Renal cortex interstitium (tissue), 11 donors: ENCODE measurements around the gene PINLYP. TPM values are rescaled to one million over a fixed set of nuclear protein-coding genes. Genes with fewer than 3 reads are reported as not detected.
"Not testable (repeated sequence)": the region's sequence is repeated elsewhere in the genome, so short reads cannot be mapped to it uniquely, and the experiment has no call there.

Experiments used
- DNase-seq, 11 donors: peaks; one replicate each; pipeline ENCODE4 v3.0.0-alpha.2; 2013; ENCODE audit warnings: low read depth in 9 of 11, low spot score in 4 of 11; ENCODE audit errors: extremely low read depth in 1 of 11
- polyA plus RNA-seq, 3 donors: library from polyadenylated mRNA; unstranded; fragments of 120-200 nt; gene quantifications; one replicate each; pipeline ENCODE4 v1.2.1, GENCODE V29; 2013; ENCODE audit not compliant: insufficient read length in 3 of 3

PINLYP gene
- polyA plus RNA-seq, 3 donors, result 16.6 to 19.1 (median 17.7) TPM

DNA sequence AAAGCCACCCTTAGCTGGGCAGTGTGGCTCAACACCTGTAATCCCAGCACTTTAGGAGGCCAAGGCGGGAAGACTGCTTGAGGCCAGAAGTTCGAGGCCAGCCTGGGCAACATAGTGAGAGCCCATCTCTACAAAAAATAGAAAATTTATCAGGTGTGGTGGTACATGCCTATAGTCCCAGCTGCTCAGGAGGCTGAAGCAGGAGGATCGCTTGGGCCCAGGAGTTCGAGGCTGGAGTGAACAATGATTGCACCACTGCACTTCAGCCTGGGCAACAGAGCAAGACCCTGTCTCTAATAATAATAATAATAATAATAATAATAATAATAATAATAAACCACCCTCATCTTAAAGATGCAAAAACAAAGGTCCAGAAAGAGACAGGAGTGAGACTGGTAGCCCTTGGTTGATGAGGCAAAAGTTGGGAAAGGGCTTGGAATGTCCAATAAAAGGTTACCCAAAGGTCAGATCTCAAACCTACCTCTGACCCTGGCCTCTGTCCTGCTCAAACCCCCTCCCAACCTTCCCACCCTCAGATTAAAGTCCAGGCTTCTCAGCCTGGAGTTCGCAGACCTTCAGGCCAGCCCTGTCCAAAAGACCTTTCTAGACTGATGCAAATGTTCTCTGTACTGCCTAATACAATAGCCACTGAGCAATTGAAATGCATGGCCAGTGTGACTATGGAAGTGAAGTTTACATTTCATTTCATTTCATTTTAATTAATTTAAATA is 33.5 kb upstream of the PINLYP start:
- DNase-seq, result no peak

DNA sequence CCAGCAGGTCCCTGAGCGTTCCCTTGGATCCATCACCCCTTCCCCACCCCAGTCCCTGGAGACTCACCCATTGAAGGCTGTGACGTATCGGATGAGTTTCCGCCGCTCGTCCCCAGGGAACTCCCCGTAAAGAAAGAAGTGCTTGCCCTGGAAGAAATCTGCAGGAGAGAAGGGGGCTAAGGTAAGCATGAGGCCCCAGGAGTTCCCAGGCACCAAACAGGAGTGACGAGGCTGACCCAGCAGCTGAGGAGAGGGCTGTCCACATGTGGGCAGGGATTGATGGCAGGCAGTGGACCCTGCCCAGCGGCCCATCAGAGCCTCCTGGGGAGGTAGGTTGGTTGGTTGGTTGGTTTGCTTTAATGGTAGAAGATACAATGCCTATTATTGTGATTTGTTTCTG is 31.5 kb upstream of the PINLYP start:
- no peak for DNase-seq

DNA sequence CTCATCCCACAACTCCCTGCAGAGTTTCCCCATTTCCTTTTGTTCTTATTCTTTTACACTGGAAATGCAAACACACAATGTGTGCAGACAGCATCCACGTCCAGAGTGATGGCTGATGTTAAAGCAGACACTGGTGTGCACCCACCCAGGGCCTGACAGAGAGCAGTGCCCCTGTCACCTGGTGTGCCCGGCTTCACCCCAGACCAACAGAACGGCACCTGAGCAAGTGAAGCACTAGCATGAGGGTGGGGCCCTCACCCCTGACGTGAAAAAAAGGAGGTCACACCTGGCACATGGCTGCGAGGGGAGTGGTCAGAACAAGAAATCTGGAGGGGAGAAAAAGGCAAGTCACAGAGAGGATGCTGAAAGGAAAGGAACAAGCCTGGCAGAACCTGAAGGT is 30.3 kb upstream of the PINLYP start:
- no peak for DNase-seq

DNA sequence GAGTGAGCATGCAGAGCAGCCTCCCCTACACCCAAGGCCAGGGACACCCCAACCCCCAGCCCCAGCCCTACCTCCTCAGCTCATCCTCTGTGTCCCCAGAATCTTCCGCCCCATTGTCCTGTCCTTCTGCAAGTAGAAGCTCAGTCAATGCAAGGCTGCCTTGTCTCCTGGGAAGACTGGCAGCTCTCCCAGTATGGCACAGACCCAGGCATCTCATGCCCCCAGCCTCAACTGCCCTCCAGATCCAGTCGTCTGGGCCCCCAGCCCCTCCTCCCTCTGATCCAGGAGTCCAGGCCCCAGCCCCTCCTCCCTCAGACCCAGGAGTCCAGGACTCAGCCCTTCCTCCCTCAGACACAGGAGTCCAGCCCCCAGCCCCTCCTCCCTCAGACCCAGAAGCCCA is 29.6 kb upstream of the PINLYP start:
- DNase-seq, result no peak

DNA sequence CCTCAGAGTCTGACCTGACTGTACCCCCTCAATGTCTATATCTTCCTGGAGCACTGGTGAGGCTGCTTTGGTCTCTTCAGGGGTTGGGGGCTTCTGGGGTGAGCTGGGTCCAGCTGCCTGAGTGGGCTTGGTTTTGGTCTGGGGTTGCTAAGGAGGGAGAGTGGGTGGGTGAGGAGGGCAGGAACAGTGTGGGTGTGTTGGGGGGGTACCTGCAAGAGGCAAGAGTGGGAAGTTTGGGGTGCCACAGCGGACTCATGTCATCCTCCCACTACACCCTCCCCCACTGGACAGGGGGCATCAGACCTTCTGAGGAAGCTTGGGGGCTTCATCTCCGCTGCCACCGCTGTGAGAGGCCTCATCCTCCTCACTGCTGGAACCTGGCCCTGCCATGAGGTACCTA is 29.0 kb upstream of the PINLYP start:
- no peak for DNase-seq

DNA sequence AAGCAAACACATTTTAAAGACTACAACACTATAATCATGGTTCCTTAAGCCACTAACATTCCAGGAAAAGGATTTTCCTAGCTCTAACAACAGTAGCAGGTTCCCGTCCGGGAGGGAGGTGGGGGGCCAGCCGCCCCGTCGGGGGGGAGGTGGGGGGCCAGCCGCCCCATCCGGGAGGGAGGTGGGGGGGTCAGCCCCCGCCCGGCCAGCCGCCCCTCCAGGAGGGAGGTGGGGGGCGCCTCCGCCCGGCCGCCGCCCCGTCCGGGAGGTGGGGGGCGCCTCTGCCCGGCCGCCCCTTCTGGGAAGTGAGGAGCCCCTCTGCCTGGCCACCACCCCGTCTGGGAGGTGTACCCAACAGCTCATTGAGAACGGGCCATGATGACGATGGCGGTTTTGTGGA is 27.7 kb upstream of the PINLYP start:
- not testable (repeated sequence) for DNase-seq

DNA sequence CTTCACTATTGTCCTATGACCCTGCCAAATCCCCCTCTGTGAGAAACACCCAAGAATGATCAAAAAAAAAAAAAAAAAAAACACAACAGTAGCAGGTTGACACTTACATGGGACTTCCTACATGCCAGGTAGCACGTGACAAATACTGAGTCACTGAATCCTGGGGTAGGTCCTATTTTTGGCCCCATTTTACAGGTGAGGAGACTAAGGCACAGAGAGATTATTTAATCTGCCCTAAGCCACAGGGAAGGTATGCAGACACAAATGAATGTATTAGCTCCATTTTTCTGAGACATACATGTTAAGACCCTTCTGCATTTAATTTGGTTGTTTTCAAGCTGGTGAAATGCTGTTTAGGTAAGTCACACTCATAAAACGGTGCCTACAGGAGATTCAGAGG is 26.9 kb upstream of the PINLYP start:
- DNase-seq, result no peak

DNA sequence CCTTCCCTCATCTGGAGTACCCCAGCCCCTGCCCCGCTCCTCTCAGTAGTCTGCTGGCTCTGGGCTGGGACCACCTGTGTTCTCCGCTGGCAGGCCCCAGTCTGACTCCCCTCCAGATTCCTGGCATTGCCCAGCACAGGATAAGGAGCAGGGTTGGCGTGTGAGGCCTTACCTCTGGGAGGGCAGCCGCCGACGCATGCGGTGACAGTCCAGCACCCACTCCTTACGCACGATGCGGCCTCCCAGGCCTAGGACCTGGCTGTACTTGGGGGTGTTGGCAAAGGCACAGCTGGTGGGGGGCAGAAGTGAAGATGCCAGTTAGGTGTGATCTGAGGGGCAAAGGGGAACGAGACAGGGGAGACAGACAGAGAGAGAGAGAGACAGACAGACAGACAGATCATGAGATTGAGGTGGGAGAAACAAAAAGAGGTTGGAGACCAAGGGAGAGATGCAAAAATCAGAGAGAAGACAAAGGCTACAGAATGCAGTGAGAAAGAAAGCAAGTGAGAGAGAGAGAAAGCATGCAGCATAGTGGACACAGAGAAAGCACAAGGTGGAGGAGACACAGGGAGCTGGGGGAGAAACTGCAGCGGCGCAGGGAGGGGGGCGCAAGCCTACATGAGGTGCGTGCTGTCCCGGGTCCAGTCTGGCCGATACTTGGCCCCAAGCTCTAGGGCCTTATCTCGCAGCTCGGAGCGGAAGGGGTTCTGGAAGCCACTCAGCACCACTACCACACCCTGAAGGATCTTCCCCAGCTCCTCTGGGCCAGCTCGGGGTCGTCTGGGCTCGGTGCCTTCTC is 24.0 kb upstream of the PINLYP start:
- no peak for DNase-seq

DNA sequence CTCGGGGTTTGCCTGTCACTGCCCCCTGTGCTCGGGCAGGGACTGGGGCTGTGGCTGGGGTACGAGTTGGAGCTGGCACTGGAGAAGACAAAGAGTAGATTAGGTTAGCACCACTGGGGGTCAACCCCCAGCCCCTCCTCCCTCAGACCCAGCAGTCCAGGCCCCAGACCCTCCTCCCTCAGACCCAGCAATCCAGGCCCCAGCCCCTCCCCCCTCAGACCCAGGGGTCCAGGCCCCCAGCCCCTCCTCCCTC is 23.5 kb upstream of the PINLYP start:
- DNase-seq, result no peak

DNA sequence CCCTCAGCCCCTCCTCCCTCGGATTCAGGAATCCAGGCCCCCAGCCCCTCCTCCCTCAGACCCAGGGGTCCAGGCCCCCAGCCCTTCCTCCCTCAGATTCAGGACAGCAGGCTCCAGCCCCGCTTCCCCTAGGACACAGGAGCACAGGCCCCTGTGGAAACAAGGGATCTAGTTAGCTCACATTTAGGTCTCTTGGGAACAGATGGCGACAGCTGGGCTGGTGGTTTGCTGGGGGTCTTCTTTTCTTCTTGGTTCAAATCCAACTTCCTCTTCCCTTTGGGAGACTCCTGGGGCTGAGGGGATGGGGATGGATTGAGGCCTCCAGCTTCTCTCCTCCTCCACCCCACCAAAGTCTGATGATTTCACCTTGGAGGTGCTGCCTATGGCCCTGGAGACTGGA is 23.0 kb upstream of the PINLYP start:
- no peak for DNase-seq

DNA sequence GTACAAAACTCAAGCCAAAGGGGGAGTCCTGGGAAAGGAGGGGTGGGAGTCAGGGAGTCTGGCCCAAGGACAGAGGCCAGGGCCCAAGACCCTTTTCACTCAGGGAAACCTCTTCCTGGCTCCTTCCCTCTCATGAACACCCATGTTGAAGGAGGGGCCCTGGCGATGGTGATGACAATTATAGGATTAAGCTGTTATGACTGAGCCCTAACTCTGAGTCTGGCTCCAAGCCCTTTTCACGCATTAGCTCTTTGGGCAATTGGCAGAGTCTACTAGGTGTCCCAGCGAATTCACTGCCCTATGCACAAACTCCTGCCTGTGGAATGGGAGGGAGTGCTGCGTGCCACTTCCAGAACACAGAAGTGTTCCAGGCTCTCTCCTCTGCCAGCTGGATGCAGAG is 21.9 kb upstream of the PINLYP start:
- no peak for DNase-seq

DNA sequence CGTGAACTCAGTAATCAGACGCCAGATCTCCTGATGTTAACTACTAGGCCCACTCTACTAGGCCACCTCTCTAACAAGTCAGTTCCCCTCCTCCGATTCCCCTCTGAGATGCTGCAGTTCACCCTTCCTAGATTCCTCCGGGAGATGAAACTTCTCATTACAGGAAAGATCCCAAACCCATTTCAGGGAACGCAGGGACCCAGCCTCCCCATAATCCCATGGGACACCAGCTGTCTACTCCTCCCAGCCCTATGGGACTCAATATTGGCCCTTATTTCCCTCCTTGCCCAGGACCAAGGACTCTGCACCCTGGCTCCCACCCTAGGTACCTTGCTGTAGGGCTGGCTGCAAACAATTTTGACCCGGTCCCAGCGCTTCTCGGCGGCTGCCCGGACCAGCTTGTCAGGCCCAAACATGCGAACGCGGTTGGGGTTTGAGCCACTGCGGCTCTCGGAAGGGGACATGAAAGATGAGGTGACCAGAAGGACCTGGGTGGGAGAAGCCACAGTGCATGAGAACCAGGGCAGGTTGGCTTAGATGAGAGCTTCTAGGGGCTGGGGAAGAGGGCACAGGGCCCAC is 21.2 kb upstream of the PINLYP start:
- DNase-seq, result no peak

DNA sequence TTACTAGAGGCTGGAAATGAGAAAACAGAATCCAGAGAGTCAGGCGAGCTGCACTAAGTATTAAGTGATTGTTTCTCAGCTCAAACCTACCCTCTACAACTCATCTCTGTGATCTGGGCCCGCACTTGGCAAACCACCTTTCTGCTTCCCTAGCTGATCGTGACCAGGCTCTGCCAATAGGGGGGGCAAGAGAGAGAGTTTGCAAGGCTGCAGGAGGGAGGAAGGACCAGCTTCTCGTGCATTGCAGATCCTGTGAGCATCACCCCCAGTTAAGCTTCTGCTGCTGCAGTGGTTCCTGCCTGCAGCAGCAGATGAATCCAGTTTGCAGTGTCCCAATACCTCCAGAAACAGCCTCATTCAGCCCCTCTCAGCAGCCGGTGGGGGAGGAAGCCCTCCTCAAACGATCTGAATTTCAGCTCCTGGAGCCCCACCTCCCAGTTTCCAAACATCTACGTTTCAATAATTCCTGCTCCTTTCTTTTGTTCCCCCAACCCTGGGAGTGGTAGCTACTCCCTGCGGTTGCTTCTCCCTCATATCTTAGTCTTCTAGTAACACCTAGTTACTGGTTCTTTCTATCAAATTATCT is 20.3 kb upstream of the PINLYP start:
- peak in 7 of 11 donors; percentile 21 to 65 (median 48) for DNase-seq

DNA sequence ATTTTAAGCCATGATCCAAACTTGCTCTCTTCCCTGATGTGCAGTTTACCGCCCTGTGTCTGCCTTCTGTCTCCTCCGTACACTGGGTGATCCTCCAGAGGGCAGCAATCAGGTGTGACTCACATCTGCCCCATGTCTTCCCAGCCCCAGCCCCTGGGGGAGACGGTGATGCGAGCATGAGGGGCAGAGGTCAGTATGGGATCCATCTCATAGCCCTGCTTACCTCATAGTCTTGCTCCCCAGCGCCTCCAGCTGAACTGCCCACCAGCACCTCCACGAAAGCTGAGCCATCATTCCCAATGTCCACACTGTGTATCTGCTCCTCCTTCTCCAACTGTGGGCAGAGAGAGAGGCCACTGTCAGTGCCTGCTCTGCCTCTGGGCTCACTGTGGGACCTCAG is 14.9 kb upstream of the PINLYP start:
- DNase-seq, result no peak

DNA sequence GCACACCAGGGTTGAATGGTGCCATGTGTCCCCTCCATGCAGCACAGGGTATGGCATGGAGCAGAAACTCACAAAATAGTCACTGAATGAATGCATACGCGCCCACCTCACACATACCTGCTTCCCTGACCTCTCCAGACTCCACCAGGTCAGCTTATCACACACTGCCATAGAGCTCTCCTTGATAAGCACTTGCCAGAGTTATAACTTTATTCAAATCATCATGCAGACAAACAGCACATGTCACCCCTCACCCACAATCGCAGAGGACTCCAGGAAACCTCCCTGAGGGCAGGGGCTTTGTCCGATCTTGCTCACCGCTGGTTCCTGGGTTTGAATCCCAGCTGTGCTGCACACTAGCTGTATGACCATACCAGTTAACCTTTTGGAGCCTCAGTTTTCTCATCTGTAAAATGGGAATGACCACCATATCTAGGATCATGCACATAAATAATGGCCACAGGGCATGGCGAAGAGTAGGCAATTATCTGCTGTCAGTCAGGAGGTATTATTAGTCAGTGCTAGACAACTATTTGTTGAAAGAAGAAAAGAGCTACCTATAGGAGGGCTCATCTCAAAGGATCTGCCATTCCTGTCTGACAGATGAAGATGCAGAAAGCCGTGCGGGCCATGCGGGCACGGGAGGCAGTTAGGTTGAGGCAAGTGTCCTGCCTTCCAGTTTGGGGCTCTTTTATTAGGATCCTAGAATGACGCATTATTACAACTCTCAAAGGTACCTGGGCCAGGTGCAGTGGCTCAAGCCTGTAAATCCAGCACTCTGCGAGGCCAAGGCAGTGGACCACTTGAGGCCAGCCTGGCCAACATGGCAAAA is 14.2 kb upstream of the PINLYP start:
- DNase-seq, result no peak

DNA sequence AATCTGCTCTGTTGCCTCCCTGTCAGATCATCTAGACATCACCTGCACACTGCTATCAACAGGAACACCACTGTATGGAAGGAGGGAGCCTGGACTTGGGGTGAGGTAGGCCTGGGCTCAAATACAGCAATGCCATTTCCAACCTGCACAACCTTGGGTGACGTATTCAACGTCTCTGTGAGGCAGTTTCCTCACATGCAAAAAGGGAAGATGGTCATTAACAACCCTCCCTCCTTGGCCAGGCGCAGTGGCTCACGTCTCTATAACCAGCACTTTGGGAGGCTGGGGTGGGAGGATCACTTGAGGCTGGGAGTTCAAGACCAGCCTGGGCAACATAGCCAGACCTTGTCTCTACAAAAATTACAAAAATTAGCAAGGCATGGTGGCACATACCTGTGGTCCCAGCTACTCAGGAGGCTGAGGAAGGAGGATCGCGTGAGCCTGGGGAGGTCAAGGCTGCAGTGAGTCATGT is 13.3 kb upstream of the PINLYP start:
- DNase-seq, result no peak

DNA sequence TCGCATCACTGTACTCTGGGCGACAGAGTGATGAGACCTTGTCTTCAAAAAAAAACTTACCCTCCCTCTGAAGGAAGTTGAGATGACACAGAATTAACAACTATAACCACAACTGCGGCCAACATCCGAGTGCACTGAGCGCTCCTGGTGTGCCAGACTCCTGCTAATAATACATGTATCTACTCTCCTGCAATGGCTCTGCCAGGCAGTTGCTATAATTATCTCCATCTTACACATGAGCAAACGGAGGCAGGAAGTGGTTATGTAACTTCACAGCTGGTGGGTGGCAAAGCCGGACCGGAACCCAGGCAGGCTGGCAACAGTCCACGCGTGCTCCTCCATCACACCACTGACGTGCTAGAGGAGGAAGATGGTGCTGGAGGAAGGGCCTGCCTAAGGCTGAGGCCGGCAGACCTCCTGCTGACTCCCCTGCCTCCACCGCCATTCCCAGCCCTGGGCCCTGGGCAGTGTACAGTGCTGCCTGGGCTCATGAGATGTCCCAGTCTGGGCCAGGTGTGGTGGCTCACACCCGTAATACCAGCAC is 12.8 kb upstream of the PINLYP start:
- no peak for DNase-seq

DNA sequence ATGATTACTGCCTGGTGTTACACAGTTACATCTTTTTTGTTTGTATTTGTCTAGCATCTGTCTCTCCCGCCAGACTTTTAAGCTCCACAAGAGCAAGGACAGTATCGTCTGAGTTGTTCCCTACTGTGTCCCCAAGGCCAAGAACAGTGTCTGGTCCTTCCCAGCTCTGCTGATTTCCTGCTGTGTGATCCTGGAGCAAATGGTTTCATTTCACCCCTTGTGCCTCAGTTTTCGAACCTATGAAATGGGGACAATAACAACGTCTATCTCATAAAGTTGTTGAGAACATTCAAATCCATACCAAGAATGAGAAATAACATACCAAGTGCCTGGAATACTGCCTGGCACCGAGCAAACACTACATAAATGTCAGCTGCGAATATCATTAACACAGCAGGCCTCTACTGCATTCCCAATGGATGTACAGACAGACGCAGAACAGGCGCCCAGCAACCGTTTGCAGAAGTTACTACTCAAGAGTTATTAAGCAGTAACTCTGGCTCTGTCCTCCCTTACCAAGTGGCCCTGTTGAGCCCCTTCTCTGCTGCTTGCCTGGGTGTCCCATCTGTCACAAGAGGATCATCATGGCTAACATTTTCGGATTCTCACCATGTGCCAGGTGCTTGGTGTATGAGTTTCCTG is 11.7 kb upstream of the PINLYP start:
- DNase-seq, result no peak

DNA sequence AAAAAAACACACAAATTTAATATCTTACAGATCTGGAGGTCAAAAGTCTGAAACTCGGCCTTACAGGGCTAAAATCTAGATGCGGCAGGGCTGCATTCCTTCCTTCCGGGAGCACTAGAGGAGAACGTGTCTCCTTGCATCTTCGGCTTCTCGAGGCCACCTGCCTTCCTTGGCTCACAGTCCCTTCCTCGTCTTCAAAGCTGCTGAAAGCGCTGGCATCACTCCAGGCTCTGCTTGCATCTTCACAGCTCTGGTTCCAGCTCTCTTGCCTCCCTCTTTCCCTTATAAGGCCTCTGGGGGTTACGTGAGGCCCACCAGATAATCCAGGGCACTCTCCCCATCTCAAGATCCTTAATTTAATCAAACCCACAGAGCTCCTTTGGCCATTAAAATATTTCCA is 10.8 kb upstream of the PINLYP start:
- DNase-seq, result no peak
